KMS-11 (cell line): ENCODE results near the gene TC2N.

Source experiments
- H2AFZ ChIP-seq: fragments of 200-600 bp; sonication (generic); 2 replicates; pipeline ENCODE4 v1.6.1; 2016; ENCODE audit warnings: antibody characterized with exemption, mixed run types, low read depth
- H3K27ac ChIP-seq: fragments of 200-600 bp; sonication (generic); 2 replicates; pipeline ENCODE4 v1.6.1; 2016; ENCODE audit warnings: mild to moderate bottlenecking, mixed run types
- H3K27me3 ChIP-seq: fragments of 200-600 bp; sonication (generic); 2 replicates; pipeline ENCODE4 v1.6.1; 2017; ENCODE audit warnings: mild to moderate bottlenecking, low read depth, mixed run types, moderate library complexity; ENCODE audit not compliant: insufficient read depth
- H3K36me3 ChIP-seq: fragments of 200-600 bp; sonication (generic); 2 replicates; pipeline ENCODE4 v1.6.1; 2017; ENCODE audit warnings: mild to moderate bottlenecking, mixed run types; ENCODE audit not compliant: insufficient read depth
- H3K4me1 ChIP-seq: fragments of 200-600 bp; sonication (generic); 2 replicates; pipeline ENCODE4 v1.6.1; 2016; ENCODE audit warnings: mild to moderate bottlenecking, low read depth, mixed run types; ENCODE audit not compliant: poor library complexity, severe bottlenecking
- H3K4me2 ChIP-seq: fragments of 200-600 bp; sonication (generic); 2 replicates; pipeline ENCODE4 v1.7.0; 2016; ENCODE audit warnings: mild to moderate bottlenecking, mixed run types
- H3K4me3 ChIP-seq: fragments of 200-600 bp; sonication (generic); IDR thresholded peaks from 2 replicates; pipeline ENCODE4 v1.6.1; 2017; ENCODE audit warnings: low read depth, low read length, mixed read lengths; ENCODE audit not compliant: insufficient read depth
- H3K79me2 ChIP-seq: fragments of 200-600 bp; sonication (generic); 2 replicates; pipeline ENCODE4 v1.6.1; 2016; ENCODE audit warnings: low read depth, mixed run types; ENCODE audit not compliant: insufficient read depth
- H3K9ac ChIP-seq: fragments of 200-600 bp; sonication (generic); 2 replicates; pipeline ENCODE4 v1.6.1; 2016; ENCODE audit warnings: mild to moderate bottlenecking, mixed run types
- H4K20me1 ChIP-seq: fragments of 200-600 bp; sonication (generic); 2 replicates; pipeline ENCODE4 v1.6.1; 2016; ENCODE audit warnings: mild to moderate bottlenecking, mixed run types; ENCODE audit not compliant: insufficient read depth
- TF ChIP-seq, protein P1 (sequence below): fragments of 200-600 bp; sonication (generic); conservative IDR thresholded peaks from 2 replicates; pipeline ENCODE4 v1.6.1; 2017; ENCODE audit warnings: low read depth, mild to moderate bottlenecking, antibody characterized with exemption, low read length, moderate library complexity, mixed read lengths

TC2N gene

DNA sequence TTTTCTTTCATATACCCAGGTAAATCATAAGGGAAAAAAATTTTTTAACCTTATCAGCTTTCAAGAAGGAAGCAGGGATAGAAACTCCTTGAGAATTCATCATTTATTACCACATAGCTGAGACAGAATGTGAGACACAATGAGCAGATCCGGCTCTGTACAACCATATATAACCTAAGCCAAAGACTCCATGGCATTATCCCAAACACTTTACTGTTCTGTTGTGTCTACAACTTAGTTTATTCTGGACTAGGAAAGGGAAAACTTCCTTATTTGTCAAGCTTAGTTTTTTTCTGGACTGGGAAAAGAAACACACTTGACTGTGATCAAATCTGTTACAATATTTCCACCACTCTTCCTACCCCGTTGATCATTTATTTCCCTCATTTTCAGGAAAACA, 97.2 kb downstream of the TC2N start:
- no peaks in the 10 kb centered on the region for H3K27me3 ChIP-seq
- H4K20me1 ChIP-seq: no peaks in the 10 kb centered on the region
- TF ChIP-seq, protein P1, sequence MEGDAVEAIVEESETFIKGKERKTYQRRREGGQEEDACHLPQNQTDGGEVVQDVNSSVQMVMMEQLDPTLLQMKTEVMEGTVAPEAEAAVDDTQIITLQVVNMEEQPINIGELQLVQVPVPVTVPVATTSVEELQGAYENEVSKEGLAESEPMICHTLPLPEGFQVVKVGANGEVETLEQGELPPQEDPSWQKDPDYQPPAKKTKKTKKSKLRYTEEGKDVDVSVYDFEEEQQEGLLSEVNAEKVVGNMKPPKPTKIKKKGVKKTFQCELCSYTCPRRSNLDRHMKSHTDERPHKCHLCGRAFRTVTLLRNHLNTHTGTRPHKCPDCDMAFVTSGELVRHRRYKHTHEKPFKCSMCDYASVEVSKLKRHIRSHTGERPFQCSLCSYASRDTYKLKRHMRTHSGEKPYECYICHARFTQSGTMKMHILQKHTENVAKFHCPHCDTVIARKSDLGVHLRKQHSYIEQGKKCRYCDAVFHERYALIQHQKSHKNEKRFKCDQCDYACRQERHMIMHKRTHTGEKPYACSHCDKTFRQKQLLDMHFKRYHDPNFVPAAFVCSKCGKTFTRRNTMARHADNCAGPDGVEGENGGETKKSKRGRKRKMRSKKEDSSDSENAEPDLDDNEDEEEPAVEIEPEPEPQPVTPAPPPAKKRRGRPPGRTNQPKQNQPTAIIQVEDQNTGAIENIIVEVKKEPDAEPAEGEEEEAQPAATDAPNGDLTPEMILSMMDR: no peak
- H3K36me3 ChIP-seq: no peaks in the 10 kb centered on the region
- no peak overlapping the region for H3K9ac ChIP-seq
- H3K4me1 ChIP-seq: no peaks in the 10 kb centered on the region
- no peak overlapping the region for H3K4me2 ChIP-seq
- H3K4me3 ChIP-seq: no peak overlapping the region
- no peaks in the 10 kb centered on the region for H3K79me2 ChIP-seq
- no peak overlapping the region for H2AFZ ChIP-seq
- no peak overlapping the region for H3K27ac ChIP-seq

DNA sequence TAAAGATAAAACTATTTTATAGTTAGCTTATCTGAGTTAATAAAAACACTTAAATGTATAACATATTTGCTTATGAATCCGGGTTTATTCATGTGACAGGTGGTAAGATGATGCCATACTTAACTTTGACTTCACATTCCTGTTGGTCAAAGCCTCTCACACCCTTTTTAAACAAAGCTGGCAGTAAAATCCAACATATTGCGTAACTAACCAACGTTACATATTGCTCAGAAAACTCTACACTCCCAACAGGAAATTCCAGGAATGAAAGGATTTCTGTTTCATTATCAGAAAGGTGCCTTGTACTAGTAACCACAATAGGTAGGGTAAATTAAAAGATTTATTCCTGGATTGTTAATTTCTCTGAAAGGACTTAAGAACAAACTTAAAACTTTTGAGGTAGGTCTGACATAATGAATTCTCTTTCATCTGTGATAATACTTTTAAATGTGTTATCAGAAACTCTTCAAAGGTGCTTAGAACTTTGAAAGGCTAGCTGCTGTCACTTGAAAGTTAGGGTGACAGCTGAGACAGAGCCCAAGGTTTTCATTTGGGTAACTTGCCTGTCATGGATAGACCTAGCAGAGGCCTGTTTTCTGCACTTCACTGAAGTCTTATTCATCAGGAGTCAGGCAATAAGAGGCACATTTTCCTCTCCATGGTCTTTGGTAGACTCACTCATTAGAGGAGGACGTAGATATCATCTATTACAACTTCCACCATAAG, 111.6 kb downstream of the TC2N start:
- H4K20me1 ChIP-seq: no peaks in the 10 kb centered on the region
- no peak overlapping the region for H3K4me2 ChIP-seq

DNA sequence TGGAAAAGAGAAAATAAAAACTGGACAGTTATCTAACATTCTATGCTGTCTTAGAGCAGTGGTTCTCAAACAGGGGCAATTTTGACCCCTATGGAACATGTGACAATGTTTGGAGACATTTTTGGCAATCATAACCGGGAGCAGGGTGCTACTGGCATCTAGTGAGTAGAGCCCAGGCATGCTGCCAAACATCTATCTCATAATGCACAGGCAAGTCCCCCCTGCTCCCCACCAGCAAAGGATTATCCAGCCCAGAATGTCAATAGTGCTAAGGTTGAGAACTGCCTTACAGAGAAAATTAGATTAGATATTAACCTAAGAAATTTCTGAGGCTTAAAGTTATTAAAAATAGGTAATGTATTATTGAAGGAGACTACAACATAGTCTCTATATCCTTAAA, 112.5 kb downstream of the TC2N start:
- no peak overlapping the region for H3K9ac ChIP-seq
- H2AFZ ChIP-seq: no peak overlapping the region
- no peak overlapping the region for H3K27ac ChIP-seq
- TF ChIP-seq, protein P1: no peak
- H3K36me3 ChIP-seq: no peaks in the 10 kb centered on the region
- no peaks in the 10 kb centered on the region for H4K20me1 ChIP-seq
- H3K4me3 ChIP-seq: no peak overlapping the region
- no peak overlapping the region for H3K4me2 ChIP-seq
- no peaks in the 10 kb centered on the region for H3K4me1 ChIP-seq
- H3K27me3 ChIP-seq: no peaks in the 10 kb centered on the region
- no peaks in the 10 kb centered on the region for H3K79me2 ChIP-seq

More for the DNA sequence above, 111.6 kb downstream of the TC2N start:
- H3K27me3 ChIP-seq: no peaks in the 10 kb centered on the region
- no peak overlapping the region for H3K27ac ChIP-seq
- H2AFZ ChIP-seq: no peak overlapping the region
- H3K4me1 ChIP-seq: no peaks in the 10 kb centered on the region
- H3K36me3 ChIP-seq: no peaks in the 10 kb centered on the region
- no peaks in the 10 kb centered on the region for H3K79me2 ChIP-seq
- no peak overlapping the region for H3K9ac ChIP-seq
- TF ChIP-seq, protein P1: no peak
- no peak overlapping the region for H3K4me3 ChIP-seq

DNA sequence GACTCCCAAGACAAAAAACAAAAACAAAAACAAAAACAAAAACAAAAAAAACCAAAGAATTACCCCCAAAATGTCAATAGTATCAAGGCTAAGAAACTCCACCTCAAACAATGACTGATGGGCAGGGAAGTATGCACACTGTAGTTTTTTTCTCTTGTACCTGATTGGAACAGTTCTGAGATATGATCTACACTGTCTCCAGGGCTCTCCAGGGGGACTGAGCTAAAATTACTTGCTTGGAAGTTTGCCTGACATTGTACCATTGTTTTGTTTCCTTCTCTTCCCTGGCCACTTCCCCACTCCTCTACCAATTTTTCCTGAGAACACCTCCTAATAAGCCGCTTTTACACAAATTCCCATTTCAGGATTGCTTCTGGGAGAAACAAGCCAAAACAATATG, 113.2 kb downstream of the TC2N start:
- Histone ChIP-seq H3K4me3 (no peak overlapping the region), H3K36me3 (no peaks in the 10 kb centered on the region), H3K4me2 (no peak overlapping the region), H2AFZ (no peak overlapping the region), H4K20me1 (no peaks in the 10 kb centered on the region), H3K4me1 (no peaks in the 10 kb centered on the region), H3K9ac (no peak overlapping the region), H3K79me2 (no peaks in the 10 kb centered on the region), H3K27ac (no peak overlapping the region), H3K27me3 (no peaks in the 10 kb centered on the region)
- TF ChIP-seq, protein P1: no peak
